MM.1S (cell line): ENCODE measurements around the gene IQCN.

Experiments used
- DNase-seq: peaks from one replicate; pipeline ENCODE4 v3.0.0-alpha.2; 2015
- H2AFZ ChIP-seq: fragments of 300-600 bp; sonication (generic); 2 replicates; pipeline ENCODE4 v1.6.0; 2016; ENCODE audit warnings: antibody characterized with exemption, low read length
- H3F3A ChIP-seq: fragments of 300-600 bp; sonication (generic); 2 replicates; pipeline ENCODE4 v1.6.1; 2016; ENCODE audit warnings: mild to moderate bottlenecking, antibody characterized with exemption, low read length, moderate library complexity, mixed read lengths; ENCODE audit not compliant: insufficient read depth
- H3K27ac ChIP-seq: fragments of 300-600 bp; sonication (generic); 2 replicates; pipeline ENCODE4 v1.5.1; 2016; ENCODE audit warnings: mild to moderate bottlenecking, low read length
- H3K27me3 ChIP-seq: fragments of 300-600 bp; sonication (generic); replicated peaks from 2 replicates; pipeline ENCODE4 v1.6.0; 2016; ENCODE audit warnings: low read length; ENCODE audit not compliant: insufficient read depth
- H3K36me3 ChIP-seq: fragments of 300-600 bp; sonication (generic); replicated peaks from 2 replicates; pipeline ENCODE4 v1.6.1; 2016; ENCODE audit warnings: mild to moderate bottlenecking, low read length, mixed read lengths; ENCODE audit not compliant: insufficient read depth
- H3K4me1 ChIP-seq: fragments of 300-600 bp; sonication (generic); 2 replicates; pipeline ENCODE4 v1.6.1; 2016; ENCODE audit warnings: low read length, mixed read lengths
- H3K4me2 ChIP-seq: fragments of 300-600 bp; sonication (generic); 2 replicates; pipeline ENCODE4 v1.6.0; 2016; ENCODE audit warnings: low read depth, low read length
- H3K4me3 ChIP-seq: fragments of 300-600 bp; sonication (generic); 2 replicates; pipeline ENCODE4 v1.5.1; 2016; ENCODE audit warnings: low read length, mixed read lengths
- H3K79me2 ChIP-seq: fragments of 300-600 bp; sonication (generic); 2 replicates; pipeline ENCODE4 v1.6.1; 2016; ENCODE audit warnings: mixed run types, low read length, mixed read lengths
- H3K9ac ChIP-seq: fragments of 300-600 bp; sonication (generic); 2 replicates; pipeline ENCODE4 v1.6.1; 2016; ENCODE audit warnings: low read length, mixed read lengths
- H3K9me2 ChIP-seq: fragments of 300-600 bp; sonication (generic); replicated peaks from 2 replicates; pipeline ENCODE4 v1.6.1; 2016; ENCODE audit warnings: mild to moderate bottlenecking, low read length, mixed read lengths; ENCODE audit not compliant: insufficient read depth
- H3K9me3 ChIP-seq: fragments of 300-600 bp; sonication (generic); replicated peaks from 2 replicates; pipeline ENCODE4 v1.6.1; 2016; ENCODE audit warnings: mild to moderate bottlenecking, low read length, mixed read lengths; ENCODE audit not compliant: insufficient read depth
- H4K20me1 ChIP-seq: fragments of 300-600 bp; sonication (generic); 2 replicates; pipeline ENCODE4 v1.6.1; 2016; ENCODE audit warnings: mild to moderate bottlenecking, low read length, moderate library complexity, mixed read lengths; ENCODE audit not compliant: insufficient read depth
- EZH2 ChIP-seq: fragments of 300-600 bp; sonication (generic); optimal IDR thresholded peaks from 2 replicates; pipeline ENCODE3; 2017; ENCODE audit warnings: low read depth, mild to moderate bottlenecking, antibody characterized with exemption, low read length, mixed read lengths
- EZH2phosphoT487 ChIP-seq: fragments of 300-600 bp; sonication (generic); IDR thresholded peaks from 2 replicates; pipeline ENCODE4 v1.6.1; 2018; ENCODE audit warnings: antibody characterized with exemption, low read length
- TF ChIP-seq, protein P1 (sequence below): fragments of 300-600 bp; sonication (generic); IDR thresholded peaks from 2 replicates; pipeline ENCODE4 v1.5.1; 2016; ENCODE audit warnings: antibody characterized with exemption, low read length, mixed read lengths

The IQCN gene

DNA sequence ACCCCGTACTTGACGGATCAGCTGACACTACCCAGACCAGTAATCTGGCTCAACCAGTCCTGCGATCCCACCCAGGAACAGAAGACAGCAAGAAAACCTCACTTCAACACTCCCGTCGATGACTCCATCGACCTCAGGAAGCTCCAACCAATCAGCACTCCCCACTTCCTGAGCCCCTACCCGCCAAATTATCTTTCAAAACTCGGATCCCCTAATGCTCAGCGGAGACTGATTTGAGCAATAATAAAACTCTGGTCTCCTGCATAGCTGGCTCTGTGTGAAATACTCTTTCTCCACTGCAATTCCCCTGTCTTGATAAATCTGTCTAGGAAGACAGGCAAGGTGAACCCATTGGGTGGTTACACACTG lies 47.5 kb upstream of the IQCN start:
- Histone ChIP-seq H3K79me2 (peaks cover 46% of the 10 kb centered on the region), H3F3A (peaks cover 10% of the 10 kb centered on the region), H3K4me1 (peaks cover 17% of the 10 kb centered on the region), H3K9ac (peak overlapping the region; percentile 93), H3K36me3 (no peaks in the 10 kb centered on the region), H3K4me3 (peak overlapping the region; percentile 84), H3K4me2 (peak overlapping the region; percentile 82), H3K9me2 (no peaks in the 10 kb centered on the region), H3K9me3 (no peaks in the 10 kb centered on the region), H4K20me1 (no peaks in the 10 kb centered on the region), H3K27ac (no peak overlapping the region), H3K27me3 (no peaks in the 10 kb centered on the region), H2AFZ (no peak overlapping the region)
- no peak for TF ChIP-seq EZH2phosphoT487
- TF ChIP-seq, protein P1, sequence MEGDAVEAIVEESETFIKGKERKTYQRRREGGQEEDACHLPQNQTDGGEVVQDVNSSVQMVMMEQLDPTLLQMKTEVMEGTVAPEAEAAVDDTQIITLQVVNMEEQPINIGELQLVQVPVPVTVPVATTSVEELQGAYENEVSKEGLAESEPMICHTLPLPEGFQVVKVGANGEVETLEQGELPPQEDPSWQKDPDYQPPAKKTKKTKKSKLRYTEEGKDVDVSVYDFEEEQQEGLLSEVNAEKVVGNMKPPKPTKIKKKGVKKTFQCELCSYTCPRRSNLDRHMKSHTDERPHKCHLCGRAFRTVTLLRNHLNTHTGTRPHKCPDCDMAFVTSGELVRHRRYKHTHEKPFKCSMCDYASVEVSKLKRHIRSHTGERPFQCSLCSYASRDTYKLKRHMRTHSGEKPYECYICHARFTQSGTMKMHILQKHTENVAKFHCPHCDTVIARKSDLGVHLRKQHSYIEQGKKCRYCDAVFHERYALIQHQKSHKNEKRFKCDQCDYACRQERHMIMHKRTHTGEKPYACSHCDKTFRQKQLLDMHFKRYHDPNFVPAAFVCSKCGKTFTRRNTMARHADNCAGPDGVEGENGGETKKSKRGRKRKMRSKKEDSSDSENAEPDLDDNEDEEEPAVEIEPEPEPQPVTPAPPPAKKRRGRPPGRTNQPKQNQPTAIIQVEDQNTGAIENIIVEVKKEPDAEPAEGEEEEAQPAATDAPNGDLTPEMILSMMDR: no peak
- TF ChIP-seq EZH2: no peak
- DNase-seq: no peak

DNA sequence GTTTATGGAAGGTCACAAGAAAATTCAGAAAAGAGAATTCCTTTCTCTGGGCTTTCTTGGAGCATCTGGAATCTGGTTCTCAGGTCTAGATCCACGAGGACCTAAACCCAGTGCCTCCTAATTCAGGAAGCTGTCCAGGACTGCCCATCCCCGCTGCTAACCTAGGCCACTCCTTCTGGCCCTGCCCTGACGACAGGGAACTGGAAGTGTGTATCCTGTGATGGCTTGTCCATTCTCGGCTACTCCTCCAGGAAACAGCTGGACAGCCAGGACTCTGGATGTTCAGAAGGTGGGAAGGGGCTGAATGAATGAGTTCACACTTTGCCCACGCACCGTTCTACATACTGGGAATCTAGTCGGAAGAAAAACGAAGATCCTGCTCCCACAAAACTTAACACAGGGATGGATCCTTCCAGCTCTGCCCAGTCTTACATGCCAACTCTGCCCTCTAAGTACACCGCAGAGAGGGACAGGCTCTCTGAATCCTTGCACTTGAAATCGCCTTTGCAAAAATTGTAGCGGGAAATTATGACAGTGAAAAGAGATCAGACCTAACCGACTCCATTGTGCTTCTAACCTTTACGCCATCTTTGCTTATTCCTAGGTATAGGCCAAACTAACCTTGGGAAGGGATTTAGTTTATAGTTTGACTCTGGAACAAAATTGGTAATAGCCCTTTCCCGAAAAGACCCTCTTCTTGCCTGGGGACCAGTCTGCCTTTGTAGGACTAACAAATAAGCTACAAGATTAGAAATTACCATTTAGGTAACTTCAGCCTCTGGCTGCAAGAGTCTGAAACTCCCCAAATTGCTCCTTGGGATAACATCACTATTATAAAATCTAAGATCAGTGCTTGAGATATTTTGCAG lies 46.8 kb upstream of the IQCN start:
- Histone ChIP-seq H3F3A (peaks cover 10% of the 10 kb centered on the region), H3K79me2 (peaks cover 46% of the 10 kb centered on the region)

DNA sequence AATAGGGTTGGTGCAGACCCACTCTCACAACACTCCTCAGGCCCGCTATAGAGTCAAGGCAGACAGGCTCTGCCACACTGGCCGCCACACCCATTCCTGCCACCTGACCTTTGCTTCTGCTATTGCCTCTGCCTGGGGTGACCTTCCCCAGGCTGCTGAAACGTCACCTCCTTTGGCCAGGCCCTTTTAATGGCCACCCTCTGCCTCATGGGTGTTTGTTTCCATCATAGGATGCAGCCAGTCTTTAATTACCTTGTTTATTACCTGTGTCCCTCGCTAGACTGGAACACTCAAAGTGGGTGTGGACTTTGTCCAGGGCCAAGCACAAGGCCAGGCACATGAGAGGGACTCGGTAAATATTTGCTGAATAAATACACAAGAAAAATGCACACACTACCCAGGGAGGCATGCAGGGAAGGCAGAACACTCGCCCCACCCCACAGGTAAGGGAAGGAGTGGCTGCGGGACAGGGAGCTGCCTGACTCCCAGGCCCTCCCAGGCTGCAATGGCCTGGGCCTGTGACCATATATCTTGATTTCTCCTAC lies 45.4 kb upstream of the IQCN start:
- H2AFZ ChIP-seq: no peak overlapping the region
- H3K79me2 ChIP-seq: peaks cover 46% of the 10 kb centered on the region
- TF ChIP-seq EZH2phosphoT487 (no peak), EZH2 (no peak)
- TF ChIP-seq, protein P1: no peak
- no peaks in the 10 kb centered on the region for H3K27me3 ChIP-seq
- peaks cover 17% of the 10 kb centered on the region for H3K4me1 ChIP-seq
- no peak overlapping the region for H3K4me2 ChIP-seq
- no peaks in the 10 kb centered on the region for H3K36me3 ChIP-seq
- H3K9ac ChIP-seq: no peak overlapping the region
- H4K20me1 ChIP-seq: no peaks in the 10 kb centered on the region
- no peaks in the 10 kb centered on the region for H3K9me2 ChIP-seq
- no peak overlapping the region for H3K27ac ChIP-seq
- no peak for DNase-seq
- H3K4me3 ChIP-seq: no peak overlapping the region
- H3K9me3 ChIP-seq: no peaks in the 10 kb centered on the region
- H3F3A ChIP-seq: peaks cover 10% of the 10 kb centered on the region

More for the DNA sequence above, 46.8 kb upstream of the IQCN start:
- Histone ChIP-seq H3K9ac (no peak overlapping the region), H3K9me3 (no peaks in the 10 kb centered on the region), H3K4me3 (no peak overlapping the region), H3K4me1 (peaks cover 17% of the 10 kb centered on the region), H4K20me1 (no peaks in the 10 kb centered on the region), H3K9me2 (no peaks in the 10 kb centered on the region), H2AFZ (no peak overlapping the region), H3K27me3 (no peaks in the 10 kb centered on the region), H3K4me2 (peak overlapping the region; percentile 82; the same call in 1 of the 2 replicates), H3K27ac (no peak overlapping the region), H3K36me3 (no peaks in the 10 kb centered on the region)
- TF ChIP-seq EZH2phosphoT487: no peak
- TF ChIP-seq, protein P1: no peak
- no peak for TF ChIP-seq EZH2
- no peak for DNase-seq
